Measurements from ENCODE around the gene CASZ1.

Gene CASZ1

DNA sequence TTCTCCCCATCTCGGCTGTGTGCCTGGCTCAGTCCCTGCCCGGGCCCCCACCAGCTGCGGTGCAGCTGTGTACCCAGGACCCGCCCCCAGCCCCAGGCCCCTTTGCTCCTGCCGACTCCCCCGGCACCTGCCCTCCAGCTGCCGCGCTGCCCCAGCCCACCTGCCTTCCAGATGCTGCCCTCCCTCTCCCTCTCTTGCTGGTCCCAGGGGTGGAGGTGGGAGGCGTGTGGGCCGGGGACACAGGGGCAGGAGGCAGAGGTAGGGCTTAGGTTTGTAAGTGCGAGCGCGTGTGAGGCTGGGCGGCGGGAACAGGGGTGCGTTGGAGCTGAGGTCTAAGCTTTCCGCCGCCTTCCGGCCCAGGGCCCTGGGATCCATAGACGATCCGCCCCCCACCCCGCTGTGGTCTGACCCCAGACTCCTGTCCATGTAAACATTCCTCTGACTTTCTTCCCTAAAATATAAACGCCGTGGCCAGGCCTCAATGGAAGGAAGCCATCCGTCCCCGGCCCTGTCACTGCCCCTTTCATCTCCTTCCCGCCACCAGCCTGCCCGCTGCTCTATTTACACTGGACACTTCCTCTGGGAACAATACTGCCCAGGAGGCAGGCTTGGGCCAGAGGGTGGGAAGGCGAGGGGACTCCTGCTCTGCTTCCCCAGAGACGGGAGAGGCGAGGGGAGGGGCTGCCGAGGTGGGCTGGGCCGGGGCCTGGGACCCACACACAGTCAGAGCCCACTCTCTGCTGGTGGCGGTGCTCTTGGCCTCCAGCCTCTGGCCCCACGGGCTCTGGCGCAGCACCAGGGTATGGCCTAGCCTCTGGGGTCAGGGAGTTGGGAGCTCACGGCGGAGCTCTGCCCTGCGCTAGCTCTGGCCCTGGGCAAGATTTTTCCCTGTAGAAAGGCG is 128.3 kb downstream of the CASZ1 start:
- TF ChIP-seq GATA2 (IDR thresholded peaks at IDR 0.05; ENCODE audit: low read depth, low read length) (no peak), GATA3 (IDR thresholded peaks at IDR 0.05; ENCODE audit: low read depth, low read length) (no peak)

DNA sequence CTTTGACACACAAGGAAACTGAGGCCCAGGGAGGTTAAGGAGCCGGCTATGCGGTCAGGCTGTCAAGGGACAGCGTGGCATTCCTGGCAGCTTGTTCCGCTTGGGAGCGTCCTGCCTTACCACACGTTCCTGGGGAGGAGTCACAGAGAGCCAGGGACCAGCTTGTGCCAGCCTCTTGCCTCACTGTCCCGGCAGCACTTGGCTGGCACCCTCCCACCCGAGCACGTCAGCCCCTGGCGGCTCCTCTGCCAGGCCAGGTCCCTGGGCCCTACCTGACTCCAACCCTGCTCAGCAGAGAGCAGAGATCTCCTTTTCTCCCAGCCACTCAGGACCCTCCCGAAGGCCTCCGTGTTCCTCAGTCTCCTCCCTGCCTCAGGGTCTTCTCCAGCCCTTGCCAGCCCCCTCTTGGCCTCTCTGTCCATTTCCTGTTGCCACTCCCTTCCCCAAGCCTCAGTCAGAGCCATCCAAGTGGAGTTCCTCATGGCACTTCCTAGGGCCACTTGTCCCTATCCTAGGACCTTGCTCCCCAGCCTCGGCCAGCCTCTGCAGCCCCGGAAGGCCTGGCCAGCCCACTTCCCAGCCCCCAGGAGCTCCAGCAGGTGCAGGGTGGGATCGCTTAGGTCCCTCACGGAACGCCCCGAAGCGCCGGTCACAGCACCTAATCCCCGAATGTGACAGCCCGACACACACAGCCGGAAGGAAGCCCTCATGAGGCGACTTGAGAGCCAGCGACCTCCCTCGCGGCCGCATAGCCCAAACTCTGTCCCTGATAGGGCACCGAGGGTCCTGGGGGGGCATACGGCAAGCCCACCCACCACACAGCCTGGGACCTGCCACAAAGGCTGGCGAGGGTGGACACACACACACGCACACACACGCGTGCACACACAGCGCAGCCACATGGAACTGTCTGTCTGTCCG is 130.3 kb downstream of the CASZ1 start:
- no peak for TF ChIP-seq GATA3 (IDR thresholded peaks at IDR 0.05; ENCODE audit: low read depth, low read length)
- no peak for TF ChIP-seq GATA2 (IDR thresholded peaks at IDR 0.05; ENCODE audit: low read depth, low read length)

DNA sequence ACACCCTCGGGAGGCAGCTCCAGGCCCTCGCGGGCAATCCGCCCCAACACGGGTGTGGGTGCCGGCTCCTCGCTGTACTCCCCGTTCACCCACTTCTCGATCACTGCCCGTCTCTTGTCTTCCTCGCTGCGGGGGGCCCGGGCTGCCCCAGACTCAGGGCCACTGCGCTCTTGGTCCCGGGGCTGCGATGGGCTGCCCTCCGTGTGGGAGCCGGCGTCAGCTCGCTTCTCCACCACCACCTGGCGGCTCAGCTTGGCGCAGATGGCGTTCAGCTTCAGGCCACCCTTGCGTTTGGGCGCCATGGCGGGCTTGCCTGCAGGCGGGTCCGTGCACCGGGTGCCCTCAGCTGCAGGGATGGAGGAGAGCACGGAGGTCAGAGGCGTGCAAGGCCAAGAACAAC is 131.2 kb downstream of the CASZ1 start:
- no peak for TF ChIP-seq GATA2 (IDR thresholded peaks at IDR 0.05; ENCODE audit: low read depth, low read length)
- no peak for TF ChIP-seq GATA3 (IDR thresholded peaks at IDR 0.05; ENCODE audit: low read depth, low read length)

DNA sequence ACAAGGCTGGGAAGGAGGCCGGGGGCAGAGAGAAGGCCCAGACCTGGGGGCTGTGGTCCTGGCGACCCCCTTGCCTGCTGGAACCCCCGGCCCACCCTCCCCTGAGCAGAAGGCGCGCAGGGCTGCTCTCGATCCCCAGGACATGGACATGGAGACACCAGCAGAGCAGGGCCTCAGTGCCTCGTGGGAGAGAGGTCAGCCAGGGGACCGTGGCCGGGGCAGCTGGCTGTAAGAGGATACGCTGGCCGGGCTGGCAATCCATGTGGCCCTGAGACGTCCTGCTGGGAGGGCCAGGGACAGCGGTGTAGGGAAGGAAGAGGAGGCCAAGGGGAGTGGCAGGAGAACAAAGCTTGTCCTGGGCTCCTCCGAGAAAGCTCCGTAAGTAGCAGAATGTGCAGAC is 132.2 kb downstream of the CASZ1 start:
- no peak for TF ChIP-seq GATA2 (IDR thresholded peaks at IDR 0.05; ENCODE audit: low read depth, low read length)
- TF ChIP-seq GATA3 (IDR thresholded peaks at IDR 0.05; ENCODE audit: low read depth, low read length), result no peak

DNA sequence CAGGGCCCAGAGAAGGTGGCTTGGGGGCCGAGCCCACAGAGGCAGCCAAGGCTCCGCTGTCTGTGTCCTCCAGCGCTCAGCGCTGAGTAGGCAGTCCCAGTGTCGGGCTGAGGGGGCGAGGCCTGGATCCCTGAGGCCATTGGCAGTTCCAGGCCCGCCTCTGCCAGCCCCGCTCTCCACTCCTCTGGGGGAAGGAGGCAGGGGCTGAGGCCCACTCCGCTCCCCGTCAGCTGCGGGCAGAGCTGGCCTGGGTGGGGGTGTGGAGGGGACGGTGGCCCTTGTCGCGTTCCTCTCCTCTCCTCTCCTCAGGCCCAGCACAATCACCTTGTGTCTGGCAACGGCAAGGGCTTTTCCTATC is 132.8 kb downstream of the CASZ1 start:
- TF ChIP-seq GATA3 (IDR thresholded peaks at IDR 0.05; ENCODE audit: low read depth, low read length) (no peak), GATA2 (IDR thresholded peaks at IDR 0.05; ENCODE audit: low read depth, low read length) (no peak)

DNA sequence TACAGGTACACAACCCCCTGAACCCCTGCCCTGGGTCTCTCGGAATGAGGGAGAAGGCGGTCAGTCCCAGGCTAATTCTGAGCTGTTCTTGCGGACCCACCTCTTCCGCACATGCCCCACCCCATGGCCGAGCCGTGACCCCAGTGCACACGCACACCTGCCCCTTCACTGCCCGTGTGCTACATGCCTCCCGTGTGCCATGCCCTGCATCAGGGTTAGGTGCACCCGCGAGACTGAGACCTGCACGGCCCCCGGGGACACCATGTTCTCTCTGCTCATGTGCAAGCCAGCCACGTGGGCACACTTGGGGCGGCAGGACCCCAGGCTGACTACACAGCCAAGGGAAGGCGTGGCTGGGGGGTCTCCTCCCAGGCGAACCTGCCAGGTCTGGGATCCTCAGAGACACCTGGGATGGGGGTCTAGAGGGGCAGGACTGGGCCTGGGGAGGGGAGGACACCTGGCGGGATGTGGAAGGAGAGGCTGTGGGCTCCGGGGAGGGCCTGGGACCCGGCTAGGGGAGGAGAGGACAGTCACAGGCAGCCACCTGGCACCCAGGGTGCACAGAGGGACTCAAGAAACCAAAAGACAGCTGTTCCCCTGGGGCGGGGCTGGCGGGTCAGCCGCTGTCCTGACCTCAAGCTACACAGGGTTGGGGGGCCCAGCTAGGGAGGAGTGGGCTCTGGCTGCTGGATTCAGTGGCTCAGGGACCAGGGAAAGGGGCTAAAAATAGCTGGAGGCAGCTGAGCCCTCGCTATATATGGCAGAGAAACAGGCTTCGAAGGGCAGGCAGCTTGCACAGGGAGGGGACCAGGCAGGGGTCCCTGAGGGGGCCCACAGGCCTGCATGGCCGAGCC is 133.4 kb downstream of the CASZ1 start:
- TF ChIP-seq GATA3 (IDR thresholded peaks at IDR 0.05; ENCODE audit: low read depth, low read length) (no peak), GATA2 (IDR thresholded peaks at IDR 0.05; ENCODE audit: low read depth, low read length) (no peak)

DNA sequence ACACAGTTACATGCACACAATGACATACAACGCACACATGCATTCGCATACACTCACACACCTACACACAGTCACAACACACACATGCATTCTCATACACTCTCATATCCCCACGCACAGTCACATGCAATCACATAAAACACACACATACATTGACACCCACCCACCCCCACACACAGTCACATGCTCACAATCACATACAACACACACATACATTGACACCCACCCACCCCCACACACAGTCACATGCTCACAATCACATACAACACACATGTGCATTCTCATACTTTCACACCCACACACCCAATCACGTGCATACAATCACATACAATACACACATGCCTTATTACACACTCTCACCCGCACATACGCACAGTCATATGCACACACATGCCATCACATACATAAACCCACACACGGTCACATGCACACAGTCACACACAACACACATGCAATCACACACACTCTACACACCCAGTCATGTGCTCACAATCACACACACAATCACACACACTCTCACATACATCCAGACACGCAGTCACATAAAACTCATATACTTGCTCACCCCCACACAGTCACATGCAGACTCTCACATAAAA is 134.3 kb downstream of the CASZ1 start:
- no peak for TF ChIP-seq GATA3 (IDR thresholded peaks at IDR 0.05; ENCODE audit: low read depth, low read length)
- TF ChIP-seq GATA2 (IDR thresholded peaks at IDR 0.05; ENCODE audit: low read depth, low read length), result no peak

DNA sequence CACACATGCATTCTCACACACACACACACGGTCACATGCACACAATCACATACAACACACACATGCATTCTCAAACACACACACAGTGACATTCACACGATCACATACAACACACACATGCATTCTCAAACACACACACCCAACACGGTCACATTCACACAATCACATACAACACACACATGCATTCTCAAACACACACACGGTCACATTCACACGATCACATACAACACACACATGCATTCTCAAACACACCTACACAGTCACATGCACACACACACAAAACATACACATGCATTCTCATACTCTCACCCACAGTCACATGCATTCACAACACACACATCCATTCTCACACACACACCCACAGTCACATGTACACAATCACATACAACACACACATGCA is 135.0 kb downstream of the CASZ1 start:
- no peak for TF ChIP-seq GATA2 (IDR thresholded peaks at IDR 0.05; ENCODE audit: low read depth, low read length)
- no peak for TF ChIP-seq GATA3 (IDR thresholded peaks at IDR 0.05; ENCODE audit: low read depth, low read length)

DNA sequence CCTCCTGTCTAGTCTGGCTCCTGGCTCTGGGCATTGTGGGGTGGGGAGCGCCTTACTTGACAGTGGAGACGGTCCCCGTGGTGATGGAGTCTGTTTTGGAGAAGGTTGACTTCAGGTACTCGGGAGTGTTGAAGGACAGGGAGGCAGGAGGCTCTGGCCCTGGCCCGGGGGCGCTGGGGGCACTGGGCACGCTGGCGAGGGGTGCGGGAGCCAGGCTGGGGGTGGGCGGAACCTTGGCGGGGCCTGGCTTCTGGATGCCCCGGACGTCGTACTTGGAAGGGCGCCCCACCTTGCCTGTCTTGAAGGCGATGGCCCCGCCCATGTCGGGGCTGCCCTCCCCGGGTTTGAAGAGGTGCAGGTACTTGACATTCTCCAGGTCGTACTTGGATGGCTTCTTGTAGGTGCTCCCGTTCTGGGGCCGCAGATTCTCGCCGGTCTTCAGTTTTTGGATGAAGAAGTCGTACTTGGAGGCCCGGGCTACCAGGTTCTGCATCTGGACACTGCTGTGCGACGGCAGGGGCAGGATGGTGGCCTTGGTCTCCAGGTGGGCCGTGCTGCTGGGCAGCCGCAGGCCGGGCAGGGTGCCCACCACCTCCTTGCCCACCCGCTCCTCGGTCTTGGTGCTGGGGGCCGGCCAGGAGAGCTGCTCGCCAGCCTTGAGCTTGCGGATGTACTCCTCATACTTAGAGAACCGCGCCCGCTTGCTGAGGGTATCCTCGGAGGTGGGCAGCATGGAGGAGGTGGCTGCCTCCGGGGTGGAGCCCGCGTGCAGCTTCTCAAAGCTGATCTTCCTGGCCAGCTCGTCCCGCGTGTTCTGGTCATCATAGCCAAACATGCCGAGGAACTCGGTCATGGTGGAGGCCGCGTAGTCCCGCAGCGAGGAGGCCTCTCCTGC is 136.6 kb downstream of the CASZ1 start:
- TF ChIP-seq GATA2 (IDR thresholded peaks at IDR 0.05; ENCODE audit: low read depth, low read length), result no peak
- TF ChIP-seq GATA3 (IDR thresholded peaks at IDR 0.05; ENCODE audit: low read depth, low read length), result no peak

DNA sequence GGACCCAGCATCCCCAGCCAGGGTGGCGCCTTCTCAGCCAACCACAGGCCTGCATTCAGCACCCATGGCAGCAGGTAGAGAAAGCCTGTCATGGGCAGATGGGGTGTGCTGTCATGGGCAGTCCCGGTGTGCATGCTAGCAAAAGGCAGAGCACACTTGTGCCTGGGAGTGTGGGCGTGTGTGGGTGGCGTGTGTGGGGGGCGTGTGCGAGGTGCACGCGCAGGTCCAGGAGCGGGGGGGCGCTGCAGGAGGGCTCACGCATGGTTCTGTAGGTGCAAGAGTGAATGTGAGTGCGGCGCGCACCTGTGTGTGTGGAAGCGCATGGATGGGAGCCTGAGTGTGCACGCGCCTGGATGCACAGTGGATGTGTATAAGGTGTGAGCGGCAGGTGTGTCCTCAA is 137.2 kb downstream of the CASZ1 start:
- TF ChIP-seq GATA2 (IDR thresholded peaks at IDR 0.05; ENCODE audit: low read depth, low read length) (no peak), GATA3 (IDR thresholded peaks at IDR 0.05; ENCODE audit: low read depth, low read length) (no peak)

DNA sequence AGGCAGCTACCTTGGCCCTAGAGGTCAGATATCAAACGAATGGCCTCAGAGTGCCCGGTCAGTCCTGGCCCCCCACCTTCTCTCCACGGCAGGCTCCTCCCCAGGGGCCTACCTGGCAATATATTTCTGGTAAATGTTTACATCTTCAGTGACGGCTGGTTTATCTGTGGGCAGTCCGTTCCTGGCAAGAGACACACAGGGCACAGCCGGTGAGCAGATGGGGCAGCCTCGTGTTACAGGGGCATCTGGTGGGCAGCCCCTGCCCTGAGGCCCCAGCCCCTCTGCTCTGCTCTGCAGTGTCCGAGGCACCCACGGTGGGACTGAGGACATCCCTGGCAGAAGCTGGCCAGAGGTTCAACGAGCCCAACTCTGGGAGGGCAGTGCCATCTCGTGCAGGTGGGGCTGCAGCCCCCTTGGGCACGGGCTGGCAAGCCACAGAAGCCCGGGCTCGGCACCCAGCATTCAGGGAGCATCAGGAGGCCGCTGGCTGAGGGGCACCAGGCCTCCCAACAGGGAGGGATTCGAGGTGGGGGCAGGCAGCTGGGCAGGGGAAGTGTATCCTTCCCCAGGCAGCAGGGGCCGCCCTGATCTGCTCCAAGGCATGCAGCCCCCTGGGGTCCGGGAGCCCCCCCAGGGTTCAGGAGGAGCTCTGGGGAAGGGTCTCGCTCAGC is 137.9 kb downstream of the CASZ1 start:
- TF ChIP-seq GATA2 (IDR thresholded peaks at IDR 0.05; ENCODE audit: low read depth, low read length), result peak; percentile 40; the same call in 1 of the 2 replicates
- no peak for TF ChIP-seq GATA3 (IDR thresholded peaks at IDR 0.05; ENCODE audit: low read depth, low read length)

Data from SH-SY5Y (cell line).